GM18499 (cell line): ENCODE measurements around the gene SLC25A21.

Experiments used
- ATAC-seq: cut with Tn5 transposase; IDR thresholded peaks from one replicate; pipeline ENCODE4 v1.9.1; 2021; ENCODE audit warnings: moderate number of reproducible peaks; ENCODE audit not compliant: insufficient read depth, unreplicated experiment

Gene SLC25A21

DNA sequence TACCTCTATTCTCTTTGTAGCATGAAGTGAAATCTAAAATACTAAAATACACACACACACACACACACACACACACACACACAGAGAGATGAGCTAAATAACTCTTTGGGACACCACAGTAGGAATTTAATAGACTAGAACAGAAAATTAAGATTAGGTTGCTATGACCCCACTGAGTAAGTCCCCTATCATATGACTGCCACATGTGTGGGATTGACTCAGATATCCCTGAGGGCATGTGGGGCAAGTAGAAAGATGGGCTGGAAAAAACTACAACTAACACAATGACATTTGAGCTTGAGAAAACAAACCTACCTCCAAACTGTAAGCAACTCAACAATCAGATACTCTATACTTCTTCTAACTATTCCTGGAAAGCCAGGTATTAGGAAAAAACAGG lies 27.0 kb downstream of the SLC25A21 start:
- ATAC-seq, result no peak

DNA sequence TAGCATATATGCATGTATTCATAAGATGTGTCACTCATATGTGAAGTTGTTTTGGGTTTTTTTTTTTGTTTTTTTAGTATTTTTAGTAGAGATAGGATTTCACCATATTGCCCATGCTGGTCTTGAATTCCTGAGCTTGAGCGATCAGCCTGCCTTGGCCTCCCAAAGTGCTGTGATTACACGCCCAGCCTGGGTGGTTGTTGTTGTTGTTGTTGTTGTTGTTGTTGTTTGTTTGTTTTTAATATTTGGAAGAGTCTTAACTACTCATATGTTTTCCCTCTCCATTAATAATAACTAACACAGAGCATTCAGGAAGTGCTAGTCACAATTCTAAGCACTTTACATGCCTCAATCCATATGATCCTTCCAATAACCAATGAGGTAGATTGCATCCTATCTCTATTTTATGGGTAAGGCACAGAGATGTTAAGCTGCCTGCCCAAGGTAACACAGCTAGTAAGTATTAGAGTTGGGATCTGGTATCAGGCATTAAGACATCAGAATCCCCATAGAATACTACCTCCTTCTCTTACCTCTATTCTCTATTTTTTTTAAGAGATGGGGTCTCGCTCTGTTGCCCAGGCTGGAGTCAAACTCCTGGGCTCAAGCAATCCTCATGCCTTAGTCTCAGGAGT lies 27.6 kb downstream of the SLC25A21 start:
- no peak for ATAC-seq

DNA sequence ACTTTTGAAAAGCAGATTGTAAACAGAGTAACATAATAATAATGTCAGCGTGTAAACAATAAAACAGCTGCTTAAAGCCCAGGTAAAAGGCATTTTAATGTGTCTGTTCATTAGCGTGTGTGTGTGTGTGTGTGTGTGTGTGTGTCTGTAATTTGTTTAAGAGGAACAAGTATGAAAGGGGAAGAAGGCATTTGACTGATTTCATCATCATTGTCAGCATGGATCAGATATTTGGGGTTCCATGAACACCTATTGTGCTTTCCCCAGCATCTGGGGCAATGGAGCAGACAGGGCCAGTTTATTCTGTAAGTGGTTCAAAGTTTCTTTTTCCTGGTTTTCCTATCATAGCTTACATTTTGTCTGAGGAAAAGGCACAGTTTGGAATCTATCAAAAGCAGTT lies 28.9 kb downstream of the SLC25A21 start:
- no peak for ATAC-seq

DNA sequence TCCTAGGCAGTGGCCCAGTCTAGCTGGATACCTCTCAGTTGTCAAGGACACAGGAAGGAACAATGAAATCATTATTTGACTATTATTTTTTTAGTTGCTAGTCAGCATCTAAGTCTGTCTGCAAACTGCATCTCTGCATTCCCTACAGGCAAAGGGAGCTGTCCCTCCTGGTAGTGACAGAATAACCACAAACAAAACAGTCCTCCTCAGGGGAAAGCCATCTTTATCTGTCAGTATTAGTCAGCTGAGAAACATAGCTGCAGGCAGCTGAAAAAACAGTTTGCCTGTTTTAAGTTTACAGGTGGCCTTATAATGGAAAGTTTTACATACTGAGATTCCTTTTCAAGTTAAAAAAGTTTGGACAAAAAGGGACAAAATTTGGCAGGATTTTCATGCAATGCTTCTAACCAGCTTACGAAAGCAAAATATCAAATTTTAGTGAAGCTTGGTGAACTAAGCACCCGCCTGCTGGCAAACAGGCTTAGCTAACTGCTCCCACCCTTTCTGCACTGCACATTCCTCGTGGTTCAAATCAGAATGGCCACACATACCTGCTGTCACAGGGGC lies 29.5 kb downstream of the SLC25A21 start:
- ATAC-seq, result no peak

DNA sequence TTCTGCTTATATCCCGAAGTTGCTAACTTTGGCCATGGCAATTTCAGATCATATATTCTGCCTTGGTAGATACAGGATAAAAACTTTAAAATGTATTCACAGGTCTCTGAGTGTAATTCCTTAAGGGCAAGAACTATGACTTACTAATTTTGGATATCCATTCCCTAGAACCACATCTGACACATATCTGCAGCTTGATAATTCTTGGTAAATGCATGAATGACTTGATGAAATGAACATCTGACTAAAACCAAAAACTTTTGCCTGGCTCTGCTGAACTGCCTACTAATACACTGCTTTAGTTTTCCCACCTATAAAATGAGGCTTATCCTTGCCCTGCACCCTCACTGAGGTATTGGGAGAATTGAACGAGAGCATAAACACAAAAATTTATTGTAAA lies 32.2 kb downstream of the SLC25A21 start:
- no peak for ATAC-seq

DNA sequence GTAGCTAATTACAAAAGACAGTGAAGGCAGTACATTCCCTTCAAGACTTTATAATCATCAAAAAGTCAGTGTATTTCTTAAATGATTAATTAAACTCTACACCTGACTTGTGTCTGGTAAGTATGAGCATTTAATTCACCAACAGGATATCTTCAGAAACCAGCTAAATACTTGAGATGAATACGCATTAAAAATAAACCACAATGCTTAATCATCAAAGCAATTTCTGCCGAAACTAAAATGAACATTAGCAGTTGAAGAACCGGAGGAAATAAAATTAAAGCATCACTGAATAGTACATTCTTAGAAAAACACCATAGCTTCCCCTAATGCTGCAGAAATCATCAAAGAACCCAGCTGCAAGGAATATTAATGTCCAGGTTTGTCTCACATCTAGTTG lies 32.7 kb downstream of the SLC25A21 start:
- no peak for ATAC-seq

DNA sequence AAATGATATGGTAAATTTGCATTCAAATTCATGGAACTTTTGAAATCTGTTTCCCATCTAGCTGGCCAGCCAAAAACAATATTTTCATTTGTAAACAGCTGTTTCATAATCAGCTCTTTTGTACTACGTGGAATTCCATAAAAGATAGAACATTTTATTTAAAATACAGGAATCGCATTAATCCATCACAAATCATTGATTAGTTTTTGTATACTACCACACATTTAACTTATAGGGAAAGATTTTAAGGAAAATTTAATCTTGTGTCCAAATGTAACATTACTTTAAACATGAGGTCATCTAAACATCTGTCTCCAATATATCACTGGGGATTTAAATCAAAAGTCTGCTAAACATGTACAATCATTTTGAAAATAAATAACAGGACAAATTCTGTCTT lies 33.5 kb downstream of the SLC25A21 start:
- ATAC-seq, result no peak

DNA sequence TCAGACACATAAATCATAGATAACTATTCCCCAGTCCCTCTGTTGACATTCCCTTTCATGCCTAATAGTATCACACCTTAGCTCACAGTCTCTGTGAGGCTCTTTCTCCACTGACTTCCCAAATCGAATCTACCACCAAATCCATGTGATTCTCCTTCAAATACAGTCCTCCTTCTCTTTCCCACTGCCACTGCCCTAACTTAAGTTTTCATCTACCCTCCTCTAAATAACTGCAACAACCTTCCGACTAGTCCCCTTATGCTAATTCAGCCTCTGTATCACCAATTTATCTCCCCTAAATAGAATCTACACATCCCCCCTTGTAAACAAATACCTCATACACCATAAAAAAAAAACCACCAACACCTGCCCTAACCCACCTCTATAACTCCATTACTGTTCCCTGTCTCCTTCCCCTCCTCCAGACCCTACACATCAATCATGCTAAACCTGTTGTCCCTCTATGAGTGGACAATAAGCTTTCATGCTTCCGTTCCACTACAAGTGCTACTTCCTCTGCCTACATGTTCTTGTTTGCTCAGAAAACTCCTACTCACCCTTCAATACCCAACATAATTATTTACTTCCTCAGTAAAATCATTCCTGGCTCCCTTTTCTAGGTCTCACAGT lies 39.0 kb downstream of the SLC25A21 start:
- ATAC-seq, result no peak

DNA sequence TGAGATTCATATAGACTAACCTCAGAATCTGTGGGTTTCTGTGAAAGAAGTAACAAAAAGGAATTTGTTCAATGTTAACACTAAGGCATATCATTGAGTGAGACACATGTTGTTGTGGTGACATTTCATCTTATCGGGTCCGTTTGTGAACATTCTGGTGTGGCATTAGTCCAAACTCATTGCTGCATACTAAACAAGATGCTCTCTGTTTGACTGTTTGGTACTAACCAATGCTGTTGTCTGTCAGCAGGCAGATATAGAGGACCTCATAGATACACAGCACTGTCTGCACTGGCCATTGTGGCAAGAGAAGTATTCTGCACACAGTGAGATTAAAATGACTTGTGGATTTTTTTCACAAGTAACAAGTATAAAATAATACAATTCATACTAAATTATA lies 41.2 kb downstream of the SLC25A21 start:
- ATAC-seq, result no peak

DNA sequence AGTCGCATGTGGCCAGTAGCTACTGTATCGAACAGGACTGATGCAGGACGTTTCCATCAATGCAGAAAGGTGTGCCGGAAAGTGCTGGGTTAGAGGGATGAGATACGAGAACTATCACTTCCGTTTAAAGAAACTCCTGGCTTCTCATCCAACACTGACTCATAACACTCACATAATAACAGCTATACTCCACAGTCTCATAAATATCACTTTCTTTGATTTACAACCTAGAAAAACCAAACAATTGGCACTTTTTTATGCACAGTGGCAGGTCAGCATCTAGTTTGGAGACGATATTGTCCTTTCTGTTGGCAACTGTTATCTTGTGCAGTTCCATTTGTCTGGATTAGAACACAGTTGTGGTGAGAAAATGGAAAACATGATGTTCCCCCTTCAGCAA lies 43.4 kb downstream of the SLC25A21 start:
- no peak for ATAC-seq

DNA sequence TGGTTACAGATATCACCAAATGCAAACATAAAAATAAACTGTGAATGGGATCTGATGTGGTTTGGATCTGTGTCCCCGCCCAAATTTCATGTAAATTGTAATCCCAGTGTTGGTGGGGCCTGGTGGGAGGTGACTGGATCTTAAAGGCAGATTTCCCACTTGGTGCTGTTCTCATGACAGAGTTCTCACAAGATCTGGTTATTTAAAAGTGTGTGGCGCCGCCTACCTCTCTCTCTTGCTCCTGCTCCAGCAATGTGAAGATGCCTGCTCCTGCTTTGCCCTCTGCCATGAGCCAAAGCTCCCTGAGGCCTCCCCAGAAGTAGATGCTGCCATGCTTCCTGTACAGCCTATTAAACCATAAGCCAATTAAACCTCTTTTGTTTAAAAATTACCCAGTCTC lies 47.8 kb downstream of the SLC25A21 start:
- no peak for ATAC-seq

DNA sequence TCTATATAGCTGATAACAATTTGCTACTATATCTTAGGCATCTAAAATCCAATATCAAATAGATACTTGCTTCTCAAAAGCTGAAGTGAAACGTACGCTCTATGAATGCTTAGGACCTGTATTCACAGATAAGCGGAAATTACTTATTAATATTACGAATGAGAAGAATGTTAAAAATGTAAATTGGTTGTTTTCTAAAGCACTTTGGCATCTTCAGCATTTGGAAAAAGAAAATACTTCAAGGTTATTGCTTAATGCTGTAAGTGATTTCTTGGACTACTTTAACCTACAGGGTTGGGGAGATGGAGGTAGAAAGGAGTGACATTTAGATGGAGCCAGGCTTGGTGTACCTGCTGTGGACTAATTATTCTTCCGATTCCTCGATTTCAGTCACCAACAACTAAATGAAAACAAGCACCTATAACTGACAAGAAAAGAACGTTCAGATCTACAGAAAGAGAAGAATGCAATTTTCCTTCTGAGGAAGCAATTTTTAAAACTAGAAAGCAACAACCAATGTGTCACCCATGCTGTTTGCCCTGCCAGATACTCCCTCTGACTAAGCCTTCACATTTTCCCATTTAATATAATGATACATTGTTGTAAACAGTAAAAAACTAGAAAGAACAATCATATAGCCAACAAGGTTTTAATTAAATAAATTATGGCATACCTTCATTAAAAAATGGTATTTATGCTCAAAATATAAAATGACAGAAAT lies 49.3 kb downstream of the SLC25A21 start:
- ATAC-seq, result no peak

DNA sequence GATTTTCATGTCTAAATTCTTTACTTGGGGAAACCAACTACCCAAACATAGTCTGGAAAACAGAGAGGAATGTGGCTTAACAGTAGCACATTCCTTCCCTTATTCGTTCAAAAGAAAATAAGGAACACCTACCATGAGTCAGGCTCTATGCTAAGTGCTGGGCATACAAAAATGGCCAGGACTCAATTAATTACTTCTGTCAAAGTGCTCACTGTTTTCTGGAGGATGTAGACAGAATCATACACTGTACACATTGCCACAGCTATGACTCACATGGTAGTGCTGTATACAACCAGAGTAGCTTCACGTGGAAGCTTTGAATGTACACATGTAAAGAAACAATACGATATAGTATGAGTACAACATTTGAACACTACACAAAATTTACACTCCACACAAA lies 50.1 kb downstream of the SLC25A21 start:
- no peak for ATAC-seq

DNA sequence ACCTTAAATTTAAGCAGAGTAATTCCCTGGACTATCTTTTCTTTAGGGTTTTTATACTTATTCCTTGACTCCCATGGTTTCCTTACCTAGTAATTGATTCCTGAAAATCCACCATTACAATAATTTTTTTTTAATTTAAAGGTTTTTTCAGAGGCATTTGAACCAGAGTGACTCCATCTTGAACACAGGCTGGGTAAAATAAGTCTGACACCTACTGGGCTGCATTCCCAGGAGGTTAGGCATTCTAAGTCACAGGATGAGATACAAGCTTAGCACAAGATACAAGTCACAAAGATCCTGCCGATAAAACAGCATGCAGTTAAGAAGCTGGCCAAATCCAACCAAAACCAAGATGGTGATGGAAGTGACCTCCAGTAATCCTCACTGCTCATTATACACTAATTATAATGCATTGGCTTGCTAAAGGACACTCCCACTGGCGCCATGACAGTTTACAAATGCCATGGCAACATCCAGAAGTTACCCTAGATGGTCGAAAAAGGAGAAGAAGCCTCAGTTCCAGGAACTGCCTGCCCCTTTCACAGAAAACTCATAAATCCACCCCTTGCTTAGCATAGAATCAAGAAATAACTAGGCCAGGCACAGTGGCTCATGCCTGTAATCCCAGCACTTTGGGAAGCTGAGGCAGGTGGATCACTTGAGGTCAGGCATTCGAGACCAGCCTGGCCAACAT lies 53.6 kb downstream of the SLC25A21 start:
- ATAC-seq, result no peak

DNA sequence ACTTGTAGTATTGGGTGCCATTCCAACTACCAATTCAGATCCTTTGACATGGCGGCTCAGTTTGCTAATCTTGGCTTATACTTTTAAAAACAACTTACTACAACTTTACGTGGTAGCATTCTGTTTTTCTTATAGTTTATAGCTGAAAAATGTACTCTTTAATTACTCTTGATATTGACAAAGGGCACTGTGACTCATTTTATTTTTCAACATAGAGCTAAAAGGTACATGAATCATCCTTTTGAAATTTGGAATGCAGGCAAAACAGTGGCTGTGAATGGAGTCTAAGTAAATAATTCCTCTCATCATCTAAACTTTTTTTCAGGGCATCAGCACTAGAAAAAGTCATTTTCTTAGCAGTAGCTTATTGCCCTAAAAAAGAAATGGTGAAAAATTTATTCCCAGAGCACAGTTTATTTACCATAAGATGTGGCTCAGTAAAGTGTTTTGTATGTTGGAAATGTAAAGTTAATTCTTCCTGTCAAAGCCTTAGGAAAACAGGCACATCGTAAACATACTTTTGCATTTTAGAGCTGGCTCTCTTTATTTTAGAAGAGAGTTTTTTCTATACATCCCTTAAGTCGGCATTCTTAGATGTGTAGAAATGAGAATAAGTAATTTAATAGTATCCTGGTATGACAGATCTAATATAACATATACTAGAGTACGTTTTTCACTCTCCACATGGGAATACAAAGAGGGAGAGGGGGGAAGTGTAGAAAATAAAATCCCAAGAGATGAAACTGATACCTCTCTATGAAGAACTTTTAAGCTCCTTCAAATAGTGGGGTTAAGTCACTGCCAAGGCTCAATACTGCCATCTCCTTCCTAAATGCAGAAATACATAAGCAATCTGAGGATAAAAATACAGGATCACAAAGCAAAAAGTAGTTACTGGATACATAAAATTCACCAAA lies 55.2 kb downstream of the SLC25A21 start:
- no peak for ATAC-seq

DNA sequence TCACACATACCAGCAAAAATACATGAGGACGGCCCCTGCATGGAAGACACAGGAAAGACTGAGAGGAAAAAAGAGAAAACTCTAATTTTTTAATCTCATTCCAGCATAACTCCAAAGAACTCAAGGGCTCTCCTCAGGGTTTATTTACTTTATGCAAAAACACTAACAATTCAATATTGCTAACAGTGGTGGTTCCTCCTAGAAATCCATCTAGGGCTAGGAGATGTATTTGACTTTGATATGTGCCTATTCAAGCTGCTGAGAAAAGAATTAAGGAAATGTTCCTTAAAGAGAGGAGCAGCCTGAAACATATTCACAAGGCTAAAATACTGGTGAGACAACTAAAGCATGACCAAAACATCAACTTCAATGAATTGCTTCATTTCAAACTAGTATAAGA lies 57.0 kb downstream of the SLC25A21 start:
- no peak for ATAC-seq

DNA sequence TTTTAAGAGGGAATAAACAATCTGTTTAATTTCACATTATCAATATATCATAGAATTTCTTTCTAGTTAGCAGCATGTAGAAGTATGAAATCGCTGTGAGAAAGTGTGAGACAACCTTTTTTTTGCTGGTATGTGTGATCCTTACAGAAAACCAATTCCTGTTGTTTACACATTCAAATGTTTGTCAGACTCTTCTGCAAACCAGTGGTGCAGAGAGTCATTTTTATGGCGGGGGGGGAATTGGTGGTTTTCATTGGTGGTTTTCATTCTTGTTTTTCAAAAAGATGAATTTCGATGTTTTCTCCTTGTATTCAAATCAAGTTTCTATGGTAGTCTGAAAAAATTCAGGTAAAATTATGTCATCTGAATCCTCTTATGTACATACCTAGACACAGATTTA lies 57.8 kb downstream of the SLC25A21 start:
- ATAC-seq, result no peak

DNA sequence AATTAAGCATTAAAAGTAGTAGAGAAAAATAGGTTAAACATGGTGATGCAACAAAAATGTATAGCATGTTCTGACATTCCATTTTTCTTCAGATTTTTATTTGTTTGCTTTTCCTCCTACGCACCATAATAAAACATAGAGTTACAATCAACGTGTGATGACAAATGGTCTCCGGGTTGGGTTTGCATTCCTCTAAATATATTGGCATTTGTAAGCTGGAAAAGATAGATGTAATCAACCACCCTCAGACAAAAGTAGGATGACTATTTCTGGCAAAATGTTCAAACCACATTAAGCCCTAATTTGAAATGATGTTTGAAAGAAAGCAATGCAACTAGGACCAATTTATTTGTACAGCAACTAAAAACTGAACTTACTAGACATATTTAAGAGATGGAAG lies 58.4 kb downstream of the SLC25A21 start:
- ATAC-seq, result no peak

DNA sequence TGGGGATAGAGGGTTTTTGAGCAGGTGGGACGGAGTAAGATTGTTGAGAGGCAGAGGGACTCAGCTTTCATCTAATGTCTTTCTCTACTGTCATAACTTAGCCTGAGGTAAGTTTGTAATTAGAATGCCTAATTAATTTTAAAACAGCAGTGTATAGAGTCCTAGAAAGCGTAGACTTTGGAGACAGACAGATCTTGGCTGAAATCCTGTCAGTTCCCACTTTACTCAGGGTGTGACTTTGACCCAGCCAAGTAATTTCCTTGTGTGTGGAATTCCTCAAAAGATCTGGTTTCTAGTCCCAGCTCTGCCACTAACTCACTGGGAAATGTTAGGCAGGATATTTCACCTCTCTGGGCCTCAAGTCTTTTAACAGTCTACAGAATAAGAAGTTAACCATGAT lies 74.3 kb downstream of the SLC25A21 start:
- no peak for ATAC-seq

DNA sequence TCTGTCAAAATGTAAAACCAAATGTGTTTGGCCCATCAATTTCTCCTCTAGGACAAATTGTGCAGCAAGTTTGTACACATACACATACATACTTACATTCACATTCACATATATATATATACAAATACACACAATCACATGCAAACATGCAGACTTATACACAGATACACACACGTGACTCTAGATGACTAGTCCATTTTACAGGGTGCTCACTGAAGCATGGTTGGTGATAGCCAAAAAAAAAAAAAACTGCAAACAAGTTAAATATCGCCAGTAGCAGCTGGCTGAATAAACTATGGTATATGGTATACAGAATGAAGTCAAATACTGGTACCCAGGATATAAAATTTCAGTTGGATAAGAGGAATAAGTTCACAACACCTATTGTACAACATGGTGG lies 77.9 kb downstream of the SLC25A21 start:
- ATAC-seq, result no peak
